HEK293 (cell line): ENCODE data around the gene PBX3.

Experiments used
- CTCF ChIA-PET: fragments of 350-600 bp; formaldehyde crosslinking; extraction: SDS; loops from one replicate; lab custom pipeline; 2021; ENCODE audit warnings: antibody characterized with exemption; lab: Yijun Ruan, JAX
- POLR2A ChIA-PET: fragments of 300-600 bp; formaldehyde crosslinking; extraction: SDS; loops from one replicate; lab custom pipeline; 2020; ENCODE audit warnings: antibody characterized with exemption, inconsistent platforms; lab: Yijun Ruan, JAX
- H3K27ac ChIP-seq: fragments of 200-500 bp; sonication (Bioruptor generic); 2 replicates; pipeline ENCODE4 v1.5.1; 2014; ENCODE audit warnings: low read depth, low read length, control low read depth, inconsistent platforms; ENCODE audit errors: extremely low read depth
- H3K36me3 ChIP-seq, 2 experiments: fragments of 200-500 bp in 1 of 2; sonication (Bioruptor generic) in 1 of 2; 1 replicate in 1 of 2; 2 replicates in 1 of 2; pipeline ENCODE4 v1.5.1; 2014 to 2017; ENCODE audit warnings: inconsistent platforms in 2 of 2, low read length in 2 of 2; ENCODE audit not compliant: control insufficient read depth in 2 of 2, insufficient read depth in 1 of 2
- H3K4me1 ChIP-seq: fragments of 200-500 bp; sonication (Bioruptor generic); 2 replicates; pipeline ENCODE4 v1.5.1; 2014; ENCODE audit warnings: mild to moderate bottlenecking, low read length, inconsistent platforms; ENCODE audit not compliant: control insufficient read depth, insufficient read depth
- H3K4me3 ChIP-seq: 2 replicates; pipeline ENCODE4 v1.5.1; 2011; ENCODE audit warnings: low read depth, mild to moderate bottlenecking, control low read depth, low read length, moderate library complexity
- H3K9me3 ChIP-seq: fragments of 200-500 bp; sonication (Bioruptor generic); 2 replicates; pipeline ENCODE4 v1.5.1; 2014; ENCODE audit warnings: low read depth, low read length, inconsistent platforms; ENCODE audit not compliant: control insufficient read depth, insufficient read depth
- CTCF ChIP-seq: fragments of 450-650 bp; formaldehyde crosslinking; IDR thresholded peaks from 2 replicates; pipeline ENCODE4 v1.5.1; 2016; ENCODE audit warnings: missing biosample characterization, missing genetic modification characterization
- HOXC10 ChIP-seq: sonication (generic); formaldehyde crosslinking; IDR thresholded peaks from 2 replicates; pipeline ENCODE4 v1.8.1; 2023; ENCODE audit warnings: mild to moderate bottlenecking, missing genetic modification reagents
- KLF10 ChIP-seq: fragments of 450-650 bp; IDR thresholded peaks from 2 replicates; pipeline ENCODE4 v1.5.1; 2018; ENCODE audit warnings: missing biosample characterization, mild to moderate bottlenecking, missing genetic modification characterization
- MYNN ChIP-seq: fragments of 450-650 bp; formaldehyde crosslinking; IDR thresholded peaks from 2 replicates; pipeline ENCODE4 v1.5.1; 2016; ENCODE audit warnings: missing biosample characterization, missing genetic modification characterization, borderline replicate concordance
- SCRT1 ChIP-seq: fragments of 450-650 bp; formaldehyde crosslinking; IDR thresholded peaks from 2 replicates; pipeline ENCODE4 v1.5.1; 2016; ENCODE audit warnings: missing biosample characterization, missing genetic modification characterization, borderline replicate concordance
- SP2 ChIP-seq: fragments of 450-650 bp; formaldehyde crosslinking; IDR thresholded peaks from 2 replicates; pipeline ENCODE4 v1.5.1; 2016; ENCODE audit warnings: missing biosample characterization, missing genetic modification characterization
- TCF7L2 ChIP-seq: IDR thresholded peaks from 2 replicates; pipeline ENCODE4 v1.6.1; 2011; ENCODE audit warnings: low read depth, mild to moderate bottlenecking, inconsistent platforms, low read length, moderate library complexity, borderline replicate concordance
- ZNF132 ChIP-seq: fragments of 450-650 bp; formaldehyde crosslinking; IDR thresholded peaks from 2 replicates; pipeline ENCODE4 v1.5.1; 2017; ENCODE audit warnings: missing biosample characterization, missing genetic modification characterization, borderline replicate concordance
- ZNF19 ChIP-seq: fragments of 450-650 bp; formaldehyde crosslinking; IDR thresholded peaks from 2 replicates; pipeline ENCODE4; 2016; ENCODE audit warnings: missing biosample characterization, missing genetic modification characterization, low read depth
- ZNF324 ChIP-seq: fragments of 450-650 bp; formaldehyde crosslinking; IDR thresholded peaks from 2 replicates; pipeline ENCODE4 v1.5.1; 2016; ENCODE audit warnings: missing biosample characterization, missing genetic modification characterization
- ZNF521 ChIP-seq: fragments of 450-650 bp; formaldehyde crosslinking; IDR thresholded peaks from 2 replicates; pipeline ENCODE4 v1.5.1; 2017; ENCODE audit warnings: missing biosample characterization, mild to moderate bottlenecking, missing genetic modification characterization
- ZNF624 ChIP-seq: fragments of 450-650 bp; formaldehyde crosslinking; IDR thresholded peaks from 2 replicates; pipeline ENCODE4 v1.5.1; 2017; ENCODE audit warnings: missing biosample characterization, missing genetic modification characterization
- TF ChIP-seq, protein P1 (sequence below): fragments of 450-650 bp; formaldehyde crosslinking; IDR thresholded peaks from 2 replicates; pipeline ENCODE4 v1.5.1; 2016; ENCODE audit warnings: missing biosample characterization, missing genetic modification characterization
- TF ChIP-seq, protein P2 (sequence below): fragments of 450-650 bp; formaldehyde crosslinking; IDR thresholded peaks from 2 replicates; pipeline ENCODE4 v1.5.1; 2016; ENCODE audit warnings: missing biosample characterization, missing genetic modification characterization, borderline replicate concordance
- TF ChIP-seq, protein P3 (sequence below): fragments of 450-650 bp; formaldehyde crosslinking; IDR thresholded peaks from 2 replicates; pipeline ENCODE4 v1.5.1; 2016; ENCODE audit warnings: missing biosample characterization, missing genetic modification characterization
- TF ChIP-seq, protein P4 (sequence below): fragments of 450-650 bp; formaldehyde crosslinking; IDR thresholded peaks from 2 replicates; pipeline ENCODE4 v1.5.1; 2016; ENCODE audit warnings: missing biosample characterization, missing genetic modification characterization

Gene PBX3

DNA sequence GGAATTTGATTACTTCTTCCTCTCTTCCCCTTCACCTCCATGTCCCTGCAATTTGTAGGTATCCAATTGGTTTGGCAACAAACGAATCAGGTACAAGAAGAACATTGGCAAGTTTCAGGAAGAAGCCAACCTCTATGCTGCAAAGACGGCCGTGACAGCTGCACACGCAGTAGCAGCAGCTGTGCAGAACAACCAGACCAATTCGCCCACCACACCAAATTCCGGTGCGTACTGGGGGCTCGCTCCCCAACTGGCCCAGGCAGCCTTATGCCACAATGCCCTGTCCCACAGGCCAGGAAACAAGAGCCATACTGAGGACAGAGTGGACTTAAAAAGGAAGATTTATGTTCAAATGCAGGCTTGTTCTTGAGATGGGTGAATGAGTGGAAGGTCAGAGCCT lies 213.5 kb downstream of the PBX3 start (continued):
- TF ChIP-seq CTCF (tag by site-specific recombination) = no peak
- no peak for TF ChIP-seq TCF7L2
- TF ChIP-seq ZNF324 (tag by site-specific recombination) = no peak
- no peak for TF ChIP-seq SP2
- no peak for TF ChIP-seq ZNF19
- TF ChIP-seq SCRT1 (tag by site-specific recombination) = no peak
- TF ChIP-seq, protein P1, sequence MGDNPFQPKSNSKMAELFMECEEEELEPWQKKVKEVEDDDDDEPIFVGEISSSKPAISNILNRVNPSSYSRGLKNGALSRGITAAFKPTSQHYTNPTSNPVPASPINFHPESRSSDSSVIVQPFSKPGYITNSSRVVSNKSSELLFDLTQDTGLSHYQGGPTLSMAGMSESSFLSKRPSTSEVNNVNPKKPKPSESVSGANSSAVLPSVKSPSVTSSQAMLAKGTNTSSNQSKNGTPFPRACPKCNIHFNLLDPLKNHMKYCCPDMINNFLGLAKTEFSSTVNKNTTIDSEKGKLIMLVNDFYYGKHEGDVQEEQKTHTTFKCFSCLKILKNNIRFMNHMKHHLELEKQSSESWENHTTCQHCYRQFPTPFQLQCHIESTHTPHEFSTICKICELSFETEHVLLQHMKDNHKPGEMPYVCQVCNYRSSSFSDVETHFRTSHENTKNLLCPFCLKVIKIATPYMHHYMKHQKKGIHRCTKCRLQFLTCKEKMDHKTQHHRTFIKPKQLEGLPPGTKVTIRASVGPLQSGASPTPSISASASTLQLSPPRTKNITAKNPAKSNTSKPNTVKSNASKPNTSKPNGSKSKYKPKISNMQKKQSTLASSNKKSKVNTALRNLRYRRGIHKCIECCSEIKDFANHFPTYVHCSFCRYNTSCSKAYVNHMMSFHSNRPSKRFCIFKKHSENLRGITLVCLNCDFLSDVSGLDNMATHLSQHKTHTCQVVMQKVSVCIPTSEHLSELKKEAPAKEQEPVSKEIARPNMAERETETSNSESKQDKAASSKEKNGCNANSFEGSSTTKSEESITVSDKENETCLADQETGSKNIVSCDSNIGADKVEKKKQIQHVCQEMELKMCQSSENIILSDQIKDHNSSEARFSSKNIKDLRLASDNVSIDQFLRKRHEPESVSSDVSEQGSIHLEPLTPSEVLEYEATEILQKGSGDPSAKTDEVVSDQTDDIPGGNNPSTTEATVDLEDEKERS (tag by site-specific recombination) = no peak

DNA sequence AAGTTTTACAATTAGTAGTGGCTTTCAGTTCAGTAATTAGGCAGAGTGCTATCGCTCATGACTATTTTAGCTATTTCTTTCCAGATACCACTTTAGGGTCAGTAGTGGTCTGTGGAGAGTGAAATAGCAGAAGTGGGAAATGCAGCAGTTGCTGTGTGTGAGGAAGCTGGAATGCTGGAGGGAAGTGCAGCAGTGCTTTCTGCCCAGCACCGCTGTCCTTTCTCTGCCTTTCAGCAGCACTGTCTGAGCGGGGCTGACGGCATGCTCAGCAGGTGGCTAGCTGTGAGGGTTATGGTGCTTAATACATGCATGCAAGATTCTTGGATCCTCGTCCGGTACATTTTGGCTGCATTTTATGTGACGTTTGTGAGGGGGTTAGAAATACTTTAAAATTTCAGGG lies 213.9 kb downstream of the PBX3 start:
- CTCF ChIA-PET = interaction anchor here (0.6 kb wide), 1 partner anchor 347 kb away, joined by 3 read pairs; no protein-coding TSS in a partner anchor

GRCh38 chr9:125963932-125964331 lies 216.8 kb downstream of the PBX3 start:
- TF ChIP-seq ZNF624 (tag by site-specific recombination) (no peak), KLF10 (tag by site-specific recombination) (no peak), ZNF132 (no peak), ZNF19 (no peak), MYNN (no peak), ZNF521 (tag by site-specific recombination) (no peak)
- ChIA-PET CTCF (interaction anchor here (0.7 kb wide), 1 partner anchor 529 kb away, joined by 3 read pairs; no protein-coding TSS in a partner anchor), POLR2A (no interaction called here)
- Histone ChIP-seq H3K27ac (no peak overlapping the region), H3K9me3 (no peaks in the 10 kb centered on the region), H3K4me3 (no peak overlapping the region), H3K36me3 (peaks cover 0 to 36% of the 10 kb centered on the region in 2 experiments; a peak in 1 of 3 replicates), H3K4me1 (no peaks in the 10 kb centered on the region)

More for the DNA sequence above, 213.9 kb downstream of the PBX3 start:
- TF ChIP-seq, protein P2, sequence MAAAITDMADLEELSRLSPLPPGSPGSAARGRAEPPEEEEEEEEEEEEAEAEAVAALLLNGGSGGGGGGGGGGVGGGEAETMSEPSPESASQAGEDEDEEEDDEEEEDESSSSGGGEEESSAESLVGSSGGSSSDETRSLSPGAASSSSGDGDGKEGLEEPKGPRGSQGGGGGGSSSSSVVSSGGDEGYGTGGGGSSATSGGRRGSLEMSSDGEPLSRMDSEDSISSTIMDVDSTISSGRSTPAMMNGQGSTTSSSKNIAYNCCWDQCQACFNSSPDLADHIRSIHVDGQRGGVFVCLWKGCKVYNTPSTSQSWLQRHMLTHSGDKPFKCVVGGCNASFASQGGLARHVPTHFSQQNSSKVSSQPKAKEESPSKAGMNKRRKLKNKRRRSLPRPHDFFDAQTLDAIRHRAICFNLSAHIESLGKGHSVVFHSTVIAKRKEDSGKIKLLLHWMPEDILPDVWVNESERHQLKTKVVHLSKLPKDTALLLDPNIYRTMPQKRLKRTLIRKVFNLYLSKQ = no peak
- TF ChIP-seq, protein P3, sequence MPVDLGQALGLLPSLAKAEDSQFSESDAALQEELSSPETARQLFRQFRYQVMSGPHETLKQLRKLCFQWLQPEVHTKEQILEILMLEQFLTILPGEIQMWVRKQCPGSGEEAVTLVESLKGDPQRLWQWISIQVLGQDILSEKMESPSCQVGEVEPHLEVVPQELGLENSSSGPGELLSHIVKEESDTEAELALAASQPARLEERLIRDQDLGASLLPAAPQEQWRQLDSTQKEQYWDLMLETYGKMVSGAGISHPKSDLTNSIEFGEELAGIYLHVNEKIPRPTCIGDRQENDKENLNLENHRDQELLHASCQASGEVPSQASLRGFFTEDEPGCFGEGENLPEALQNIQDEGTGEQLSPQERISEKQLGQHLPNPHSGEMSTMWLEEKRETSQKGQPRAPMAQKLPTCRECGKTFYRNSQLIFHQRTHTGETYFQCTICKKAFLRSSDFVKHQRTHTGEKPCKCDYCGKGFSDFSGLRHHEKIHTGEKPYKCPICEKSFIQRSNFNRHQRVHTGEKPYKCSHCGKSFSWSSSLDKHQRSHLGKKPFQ (tag by site-specific recombination) = no peak
- no peak for TF ChIP-seq HOXC10 (CRISPR knock-in tag)
- TF ChIP-seq, protein P4, sequence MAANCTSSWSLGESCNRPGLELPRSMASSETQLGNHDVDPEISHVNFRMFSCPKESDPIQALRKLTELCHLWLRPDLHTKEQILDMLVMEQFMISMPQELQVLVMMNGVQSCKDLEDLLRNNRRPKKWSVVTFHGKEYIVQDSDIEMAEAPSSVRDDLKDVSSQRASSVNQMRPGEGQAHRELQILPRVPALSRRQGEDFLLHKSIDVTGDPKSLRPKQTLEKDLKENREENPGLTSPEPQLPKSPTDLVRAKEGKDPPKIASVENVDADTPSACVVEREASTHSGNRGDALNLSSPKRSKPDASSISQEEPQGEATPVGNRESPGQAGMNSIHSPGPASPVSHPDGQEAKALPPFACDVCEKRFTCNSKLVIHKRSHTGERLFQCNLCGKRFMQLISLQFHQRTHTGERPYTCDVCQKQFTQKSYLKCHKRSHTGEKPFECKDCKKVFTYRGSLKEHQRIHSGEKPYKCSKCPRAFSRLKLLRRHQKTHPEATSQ = no peak
- TF ChIP-seq, all 188 proteins: peak for 0
- no peaks in the 10 kb centered on the region for H3K4me1 ChIP-seq
- no peak overlapping the region for H3K27ac ChIP-seq
- no peak overlapping the region for H3K4me3 ChIP-seq
- POLR2A ChIA-PET = no interaction called here
- H3K36me3 ChIP-seq = peaks cover 0 to 31% of the 10 kb centered on the region in 2 experiments; a peak in 1 of 3 replicates
- no peaks in the 10 kb centered on the region for H3K9me3 ChIP-seq
